ENCODE measurements around the gene LGALS3.

DNA sequence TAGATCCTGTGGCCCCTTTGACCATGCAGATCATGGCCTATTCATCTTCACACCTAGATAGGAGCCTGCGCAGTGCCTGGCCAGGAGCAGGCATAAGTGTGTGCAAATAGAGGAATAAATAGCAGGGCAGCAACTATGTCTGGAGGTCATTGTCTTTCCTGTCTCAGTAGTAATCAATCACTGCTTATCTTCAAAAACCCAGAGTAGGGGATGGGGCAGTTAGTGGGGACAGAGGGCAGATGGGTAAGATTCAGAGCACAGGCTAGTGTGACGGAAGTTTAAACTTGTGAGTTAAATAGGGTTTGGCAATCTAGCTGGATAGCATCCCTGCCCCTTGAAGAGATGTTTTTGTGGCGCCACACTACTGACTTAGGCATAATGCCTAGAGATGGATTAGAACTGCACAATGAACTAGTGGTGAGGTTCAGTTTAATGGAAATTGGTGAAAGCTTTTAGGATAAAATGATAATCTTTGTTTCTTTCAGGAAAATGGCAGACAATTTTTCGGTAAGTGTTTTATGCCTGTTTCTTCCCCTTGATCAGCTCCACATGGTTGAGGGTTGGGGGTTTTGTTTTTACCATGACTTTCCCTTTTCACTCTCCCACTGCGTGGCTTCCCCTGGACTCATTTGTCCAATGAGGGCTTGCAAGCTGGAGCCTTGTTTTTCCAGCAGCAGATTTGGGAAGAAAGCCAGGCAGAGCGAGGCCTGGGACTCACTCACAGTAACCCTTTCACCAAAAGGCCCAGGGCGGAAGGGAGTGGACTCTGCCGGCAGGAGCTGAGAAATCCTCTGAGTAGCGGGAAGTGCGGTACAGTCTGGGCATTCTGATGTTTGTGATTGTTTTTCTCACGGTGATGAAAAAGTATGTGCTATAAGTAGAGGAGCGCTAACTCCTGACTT lies 8.1 kb downstream of the LGALS3 start:
- TF ChIP-seq, protein P1, sequence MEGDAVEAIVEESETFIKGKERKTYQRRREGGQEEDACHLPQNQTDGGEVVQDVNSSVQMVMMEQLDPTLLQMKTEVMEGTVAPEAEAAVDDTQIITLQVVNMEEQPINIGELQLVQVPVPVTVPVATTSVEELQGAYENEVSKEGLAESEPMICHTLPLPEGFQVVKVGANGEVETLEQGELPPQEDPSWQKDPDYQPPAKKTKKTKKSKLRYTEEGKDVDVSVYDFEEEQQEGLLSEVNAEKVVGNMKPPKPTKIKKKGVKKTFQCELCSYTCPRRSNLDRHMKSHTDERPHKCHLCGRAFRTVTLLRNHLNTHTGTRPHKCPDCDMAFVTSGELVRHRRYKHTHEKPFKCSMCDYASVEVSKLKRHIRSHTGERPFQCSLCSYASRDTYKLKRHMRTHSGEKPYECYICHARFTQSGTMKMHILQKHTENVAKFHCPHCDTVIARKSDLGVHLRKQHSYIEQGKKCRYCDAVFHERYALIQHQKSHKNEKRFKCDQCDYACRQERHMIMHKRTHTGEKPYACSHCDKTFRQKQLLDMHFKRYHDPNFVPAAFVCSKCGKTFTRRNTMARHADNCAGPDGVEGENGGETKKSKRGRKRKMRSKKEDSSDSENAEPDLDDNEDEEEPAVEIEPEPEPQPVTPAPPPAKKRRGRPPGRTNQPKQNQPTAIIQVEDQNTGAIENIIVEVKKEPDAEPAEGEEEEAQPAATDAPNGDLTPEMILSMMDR (IDR thresholded peaks at IDR 0.05), result peak in 4 of 12 donors; percentile 12 to 36 (median 15)
- no peak for TF ChIP-seq POLR2A (IDR thresholded peaks at IDR 0.05)
